Mesendoderm (in vitro differentiated cells): Measurements from ENCODE around the gene H2AZ1.

Experiments
- DNase-seq: peaks from one replicate; pipeline ENCODE4 v3.0.0; 2013
- H2AK5ac ChIP-seq: 2 replicates; pipeline ENCODE4 v1.6.1; 2013; ENCODE audit warnings: low read length, inconsistent platforms
- H2BK120ac ChIP-seq: 2 replicates; pipeline ENCODE4 v1.6.1; 2013; ENCODE audit warnings: low read depth, mild to moderate bottlenecking, low read length, moderate library complexity, mixed read lengths
- H2BK15ac ChIP-seq: replicated peaks from 2 replicates; pipeline ENCODE4 v1.6.1; 2013; ENCODE audit warnings: low read depth, mild to moderate bottlenecking, moderate library complexity
- H2BK5ac ChIP-seq: 2 replicates; pipeline ENCODE4 v1.6.1; 2013; ENCODE audit warnings: low read length, inconsistent platforms
- H3K18ac ChIP-seq: 2 replicates; pipeline ENCODE4 v1.6.1; 2013; ENCODE audit warnings: mild to moderate bottlenecking, low read length, mixed read lengths
- H3K23ac ChIP-seq: one replicate; pipeline ENCODE4 v1.6.1; 2013; ENCODE audit warnings: low read length
- H3K27ac ChIP-seq: 2 replicates; pipeline ENCODE4 v1.5.1; 2013; ENCODE audit warnings: low read depth, mild to moderate bottlenecking, inconsistent platforms, low read length, moderate library complexity
- H3K27me3 ChIP-seq: 2 replicates; pipeline ENCODE4 v1.6.1; 2013; ENCODE audit warnings: low read length, control low read depth, mild to moderate bottlenecking, inconsistent platforms; ENCODE audit not compliant: insufficient read depth, poor library complexity
- H3K36me3 ChIP-seq: 2 replicates; pipeline ENCODE4 v1.6.1; 2013; ENCODE audit warnings: low read length, inconsistent platforms; ENCODE audit not compliant: control insufficient read depth, insufficient read depth
- H3K4ac ChIP-seq: one replicate; pipeline ENCODE4 v1.6.1; 2013; ENCODE audit warnings: low read depth, mild to moderate bottlenecking, low read length, moderate library complexity
- H3K4me1 ChIP-seq: 2 replicates; pipeline ENCODE4 v1.6.1; 2013; ENCODE audit warnings: low read depth, low read length, inconsistent platforms; ENCODE audit not compliant: control insufficient read depth
- H3K4me2 ChIP-seq: 2 replicates; pipeline ENCODE4 v1.6.1; 2013; ENCODE audit warnings: low read length
- H3K4me3 ChIP-seq: 2 replicates; pipeline ENCODE4 v1.5.1; 2013; ENCODE audit warnings: mild to moderate bottlenecking, low read length
- H3K56ac ChIP-seq: one replicate; pipeline ENCODE4 v1.6.1; 2013; ENCODE audit warnings: low read length
- H3K79me1 ChIP-seq: 2 replicates; pipeline ENCODE4 v1.6.1; 2013; ENCODE audit warnings: low read length, inconsistent platforms
- H3K79me2 ChIP-seq: 2 replicates; pipeline ENCODE4 v1.6.1; 2013; ENCODE audit warnings: mild to moderate bottlenecking, low read length; ENCODE audit not compliant: control insufficient read depth, insufficient read depth
- H3K9ac ChIP-seq: 2 replicates; pipeline ENCODE4 v1.6.1; 2013; ENCODE audit warnings: low read length, inconsistent platforms
- H4K5ac ChIP-seq: one replicate; pipeline ENCODE4 v1.6.1; 2013; ENCODE audit warnings: low read length
- H4K8ac ChIP-seq: one replicate; pipeline ENCODE4 v1.6.1; 2013; ENCODE audit warnings: low read depth, mild to moderate bottlenecking, control low read depth, low read length, moderate library complexity
- WGBS: extraction: QIAGEN DNeasy Blood & Tissue Kit; methylation state at CpG from one replicate; pipeline ENCODE4 v1.1.7; 2013; ENCODE audit warnings: low lambda C conversion rate, missing lambda C conversion rate; ENCODE audit not compliant: insufficient coverage; ENCODE audit errors: extremely low coverage; 5-methylcytosine and 5-hydroxymethylcytosine counted together

H2AZ1 gene

GRCh38 chr4:99949034-99949998 is 759 bp downstream of the H2AZ1 start:
- H4K5ac ChIP-seq: no peak overlapping the region
- peaks cover 2% of the 10 kb centered on the region for H3K4me1 ChIP-seq
- H3K9ac ChIP-seq: peak overlapping the region; percentile 100
- H2BK5ac ChIP-seq: peak overlapping the region; percentile 64
- H2AK5ac ChIP-seq: no peak overlapping the region
- WGBS: no CpG with 5 or more reads among the region's 98 CpGs
- no peak overlapping the region for H2BK120ac ChIP-seq
- peaks cover 4% of the 10 kb centered on the region for H3K36me3 ChIP-seq
- peak overlapping the region; percentile 75 for H3K23ac ChIP-seq
- H3K56ac ChIP-seq: peak overlapping the region; percentile 97
- no peaks in the 10 kb centered on the region for H3K79me1 ChIP-seq
- peak overlapping the region; percentile 97 for H3K4ac ChIP-seq
- peak; percentile 97 for DNase-seq
- H3K27ac ChIP-seq: peak overlapping the region; percentile 100
- H3K18ac ChIP-seq: peak overlapping the region; percentile 96
- H3K27me3 ChIP-seq: peaks cover 2% of the 10 kb centered on the region
- H4K8ac ChIP-seq: no peak overlapping the region
- H3K79me2 ChIP-seq: peaks cover 31% of the 10 kb centered on the region
- H3K4me3 ChIP-seq: peak overlapping the region; percentile 99
- peak overlapping the region; percentile 30 for H3K4me2 ChIP-seq
- H2BK15ac ChIP-seq: no peak overlapping the region

- H3K18ac ChIP-seq: no peak overlapping the region
- no peak overlapping the region for H3K4ac ChIP-seq
- peaks cover 38% of the 10 kb centered on the region for H3K79me2 ChIP-seq
- H3K4me2 ChIP-seq: peak overlapping the region; percentile 37
- peaks cover 2% of the 10 kb centered on the region for H3K4me1 ChIP-seq
- H3K4me3 ChIP-seq: no peak overlapping the region
- peaks cover 4% of the 10 kb centered on the region for H3K36me3 ChIP-seq
- no peak overlapping the region for H2BK15ac ChIP-seq
- no peak overlapping the region for H2AK5ac ChIP-seq
- no CpG with 5 or more reads among the region's 4 CpGs for WGBS
- H3K27me3 ChIP-seq: peaks cover 2% of the 10 kb centered on the region
- H4K8ac ChIP-seq: no peak overlapping the region
- H3K56ac ChIP-seq: peak overlapping the region; percentile 54
- no peak overlapping the region for H3K27ac ChIP-seq
- H3K9ac ChIP-seq: peak overlapping the region; percentile 91
- no peak overlapping the region for H4K5ac ChIP-seq
- no peaks in the 10 kb centered on the region for H3K79me1 ChIP-seq
- no peak overlapping the region for H3K23ac ChIP-seq
- peak; percentile 16 for DNase-seq
- no peak overlapping the region for H2BK120ac ChIP-seq
- H2BK5ac ChIP-seq: no peak overlapping the region
These were observed 2.5 kb downstream of the H2AZ1 start for GRCh38 chr4:99947608-99948007.

- Histone ChIP-seq H3K56ac (peak overlapping the region; percentile 95), H3K4me2 (peak overlapping the region; percentile 37), H2BK15ac (no peak overlapping the region), H3K9ac (peak overlapping the region; percentile 91), H3K4ac (no peak overlapping the region), H4K8ac (no peak overlapping the region), H3K23ac (no peak overlapping the region), H3K79me1 (no peaks in the 10 kb centered on the region), H3K4me1 (peaks cover 2% of the 10 kb centered on the region), H3K18ac (peak overlapping the region; percentile 44), H3K4me3 (no peak overlapping the region), H2BK120ac (no peak overlapping the region), H3K36me3 (peaks cover 4% of the 10 kb centered on the region), H2BK5ac (no peak overlapping the region), H3K27me3 (peaks cover 2% of the 10 kb centered on the region), H2AK5ac (no peak overlapping the region), H4K5ac (no peak overlapping the region), H3K79me2 (peaks cover 38% of the 10 kb centered on the region), H3K27ac (peak overlapping the region; percentile 98)
- WGBS: no CpG with 5 or more reads among the region's 8 CpGs
- no peak for DNase-seq
These were observed 2.9 kb downstream of the H2AZ1 start for GRCh38 chr4:99947190-99947578.

GRCh38 chr4:99946356-99947189 is 3.5 kb downstream of the H2AZ1 start, which contains the start of gene DNAJB14:
Gene DNAJB14, minus strand, starts transcription at chr4:99946618. Its CDS starts 47 bp downstream, at chr4:99946571.
- no peak within 1 kb of the TSS for H4K8ac ChIP-seq
- H3K18ac ChIP-seq: peak within 1 kb of the TSS; percentile 77
- peak within 1 kb of the TSS; percentile 93 for H3K4me3 ChIP-seq
- WGBS: no CpG with 5 or more reads among the region's 87 CpGs
- DNase-seq: peak; percentile 86
- no peaks in the 10 kb centered on the region for H3K79me1 ChIP-seq
- H3K27ac ChIP-seq: peak within 1 kb of the TSS; percentile 98
- no peak within 1 kb of the TSS for H2BK120ac ChIP-seq
- H2BK15ac ChIP-seq: no peak within 1 kb of the TSS
- H3K23ac ChIP-seq: no peak within 1 kb of the TSS
- H3K79me2 ChIP-seq: peaks cover 38% of the 10 kb centered on the region
- peaks cover 2% of the 10 kb centered on the region for H3K4me1 ChIP-seq
- H3K4me2 ChIP-seq: peak within 1 kb of the TSS; percentile 37
- H3K27me3 ChIP-seq: peaks cover 2% of the 10 kb centered on the region
- H4K5ac ChIP-seq: no peak within 1 kb of the TSS
- H3K56ac ChIP-seq: peak within 1 kb of the TSS; percentile 95
- peaks cover 4% of the 10 kb centered on the region for H3K36me3 ChIP-seq
- H2AK5ac ChIP-seq: no peak within 1 kb of the TSS
- peak within 1 kb of the TSS; percentile 52 for H2BK5ac ChIP-seq
- peak within 1 kb of the TSS; percentile 93 for H3K4ac ChIP-seq
- H3K9ac ChIP-seq: peak within 1 kb of the TSS; percentile 91

GRCh38 chr4:99945718-99946355 is 4.2 kb downstream of the H2AZ1 start:
- H3K4me3 ChIP-seq: peak overlapping the region; percentile 93
- H2BK120ac ChIP-seq: no peak overlapping the region
- peak; percentile 73 for DNase-seq
- H3K27me3 ChIP-seq: no peaks in the 10 kb centered on the region
- H3K9ac ChIP-seq: peak overlapping the region; percentile 91
- no peak overlapping the region for H2AK5ac ChIP-seq
- no peak overlapping the region for H4K8ac ChIP-seq
- no peak overlapping the region for H4K5ac ChIP-seq
- peak overlapping the region; percentile 95 for H3K56ac ChIP-seq
- H3K23ac ChIP-seq: no peak overlapping the region
- no peak overlapping the region for H2BK15ac ChIP-seq
- peaks cover 4% of the 10 kb centered on the region for H3K36me3 ChIP-seq
- peaks cover 2% of the 10 kb centered on the region for H3K4me1 ChIP-seq
- H3K79me1 ChIP-seq: no peaks in the 10 kb centered on the region
- H3K4me2 ChIP-seq: peak overlapping the region; percentile 23
- H3K18ac ChIP-seq: peak overlapping the region; percentile 77
- H2BK5ac ChIP-seq: no peak overlapping the region
- H3K4ac ChIP-seq: peak overlapping the region; percentile 93
- H3K79me2 ChIP-seq: peaks cover 42% of the 10 kb centered on the region
- WGBS: no CpG with 5 or more reads among the region's 25 CpGs
- H3K27ac ChIP-seq: peak overlapping the region; percentile 98
